Pancreas (tissue), 10 donors: ENCODE data around the gene PIP4K2A. TPM values are rescaled to one million over a fixed set of nuclear protein-coding genes. Genes with fewer than 3 reads are reported as not detected.

Experiments used
- ATAC-seq, 4 donors: fragments of 200-7000 bp; cut with Tn5 transposase; one replicate each; pipeline versions ENCODE4 v1.8.0 to v1.9.1; 2020; ENCODE audit warnings: mild to moderate bottlenecking in 4 of 4, moderate library complexity in 4 of 4
- DNase-seq, 6 donors: peaks; one replicate each; pipeline ENCODE4 v3.0.0-alpha.2; 2020
- FAIRE-seq: peaks from 2 replicates; lab custom pipeline; 2012; peaks lifted over from hg19 to GRCh38; lab: Jason Lieb, UNC
- H3K27ac ChIP-seq, 4 donors: fragments of 200-600 bp; sonication (generic); 1 replicate in 3 of 4; 2 replicates in 1 of 4; pipeline versions ENCODE4 v1.5.0 to v1.8.0; 2020
- H3K27me3 ChIP-seq, 4 donors: fragments of 200-600 bp; one replicate each; pipeline ENCODE4 v1.8.0; 2021
- H3K36me3 ChIP-seq, 3 donors: fragments of 200-600 bp; sonication (generic) in 1 of 3; one replicate each; pipeline versions ENCODE4 v1.5.0 to v1.8.0; 2020 to 2021
- H3K4me1 ChIP-seq, 3 donors: fragments of 200-600 bp; one replicate each; pipeline ENCODE4 v1.8.0; 2021
- H3K4me3 ChIP-seq, 4 donors: fragments of 200-600 bp; sonication (generic) in 2 of 4; one replicate each; pipeline versions ENCODE4 v1.5.0 to v1.8.0; 2020 to 2021
- H3K9me3 ChIP-seq, 4 donors: fragments of 200-600 bp; one replicate each; pipeline ENCODE4 v1.8.0; 2021
- CTCF ChIP-seq, 4 donors: fragments of 200-600 bp; sonication (generic) in 3 of 4; IDR thresholded peaks; one replicate each; pipeline versions ENCODE4 v1.5.0 to v1.8.0; 2021; ENCODE audit warnings: antibody characterized with exemption in 4 of 4
- WGBS, 2 donors: extraction: QIAGEN DNeasy Blood & Tissue Kit; methylation state at CpG; one replicate each; pipeline ENCODE4 v1.1.7; 2013; 5-methylcytosine and 5-hydroxymethylcytosine counted together
- intact Hi-C, 3 donors: fragments of 100-400 bp; cut with DNase I; formaldehyde crosslinking; loops; one replicate each; pipeline versions ENCODE4 v1.11.1 to v1.14.2; 2022
- polyA plus RNA-seq, 2 donors: library from polyadenylated mRNA; stranded (reverse); fragments of 200-250 nt; gene quantifications; one replicate each; pipeline ENCODE4 v1.2.3, GENCODE V29; 2013
- total RNA-seq, 6 donors: library from RNA; stranded (reverse); fragmentation: NEBNext Ultra II Directional in 4 of 6; extraction: Animal tissue kit (Norgen Biotek cat#: 25700) in 4 of 6; gene quantifications; one replicate each; pipeline versions ENCODE4 v1.2.1 to v1.2.4, GENCODE V29; 2021 to 2023
- donor health status: healthy with polysubstance abuse.
- donor health status: DM: no; HTN: no; CAD: no; lungs with moderate emphysema.
- donor health status: DM: no; HTN: no; CAD: no.
- donor health status: control.
- donor health status: control.
- donor health status: Bipolar disorder and iron deficiency.
- donor health status: DM: yes; HTN: yes; CAD: no.
- donor health status: DM: no; HTN: no; CAD: no.
- donor health status: DM: no; HTN: no; CAD: no.
- donor health status: DM: yes; HTN: yes; CAD: no.

The PIP4K2A gene
- total and polyA plus RNA-seq, 8 donors, result 3.6 to 17.8 (median 6.7) TPM

GRCh38 chr10:22712211-22712955 lies 2.0 kb downstream of the PIP4K2A start:
- peak; percentile 32 for FAIRE-seq
- Histone ChIP-seq H3K9me3 (no peaks in the 10 kb centered on the region), H3K27me3 (no peaks in the 10 kb centered on the region), H3K27ac (no peak overlapping the region), H3K4me3 (peak overlapping the region in 2 of 4 donors; percentile 72 to 92), H3K36me3 (no peaks in the 10 kb centered on the region), H3K4me1 (peaks cover 7 to 16% (median 8%) of the 10 kb centered on the region in 3 donors)
- WGBS, 2 donors, result 28 to 38% methylated on average over 8 of the region's 8 CpGs
- intact Hi-C loops, result no loop called here
- no peak for TF ChIP-seq CTCF (IDR thresholded peaks at IDR 0.05)
- DNase-seq, result no peak
- ATAC-seq, result no peak

DNA sequence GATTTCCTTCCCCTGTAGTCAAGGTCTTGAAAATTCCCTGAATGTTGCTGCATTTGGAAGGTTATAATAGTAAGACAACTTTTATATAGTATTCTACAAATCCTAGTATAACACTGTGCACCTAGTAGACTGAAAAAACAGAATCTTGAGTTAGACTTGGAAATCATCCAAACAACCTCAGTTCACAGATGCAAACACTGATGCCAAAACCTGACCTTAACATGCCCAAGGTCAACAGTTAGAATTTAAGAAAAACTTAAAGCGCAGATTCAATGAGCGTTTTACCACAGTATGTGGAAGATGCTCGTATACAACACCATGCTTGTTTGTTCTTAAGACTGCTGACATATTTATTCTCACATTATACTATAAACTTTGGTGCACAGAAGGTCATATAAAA lies 3.0 kb downstream of the PIP4K2A start:
- TF ChIP-seq CTCF (IDR thresholded peaks at IDR 0.05), result no peak
- intact Hi-C loops, result no loop called here

GRCh38 chr10:22710139-22710745 lies 4.1 kb downstream of the PIP4K2A start:
- no peaks in the 10 kb centered on the region for H3K36me3 ChIP-seq
- peaks cover 7 to 16% (median 8%) of the 10 kb centered on the region in 3 donors for H3K4me1 ChIP-seq
- WGBS, 2 donors, result 86% methylated on average over 10 of the region's 10 CpGs
- ATAC-seq, result no peak
- no peaks in the 10 kb centered on the region for H3K27me3 ChIP-seq
- intact Hi-C loops, result no loop called here
- TF ChIP-seq CTCF (IDR thresholded peaks at IDR 0.05), result no peak
- no peak for FAIRE-seq
- no peak overlapping the region for H3K4me3 ChIP-seq
- DNase-seq, result no peak
- H3K9me3 ChIP-seq, result no peaks in the 10 kb centered on the region
- no peak overlapping the region for H3K27ac ChIP-seq

More for the DNA sequence above, 3.0 kb downstream of the PIP4K2A start:
- ATAC-seq (no peak), FAIRE-seq (no peak), DNase-seq (no peak)
- H3K9me3 ChIP-seq, result no peaks in the 10 kb centered on the region
- peaks cover 7 to 16% (median 8%) of the 10 kb centered on the region in 3 donors for H3K4me1 ChIP-seq
- H3K27ac ChIP-seq, result no peak overlapping the region
- H3K4me3 ChIP-seq, result no peak overlapping the region
- 67 to 74% methylated on average over 3 of the region's 3 CpGs for WGBS, 2 donors
- H3K36me3 ChIP-seq, result no peaks in the 10 kb centered on the region
- no peaks in the 10 kb centered on the region for H3K27me3 ChIP-seq

- DNase-seq, result no peak
- no peak for ATAC-seq
- 84% methylated on average over 1 of the region's 1 CpG for WGBS, 2 donors
- no peak overlapping the region for H3K4me3 ChIP-seq
- H3K4me1 ChIP-seq, result peaks cover 7 to 16% (median 8%) of the 10 kb centered on the region in 3 donors
- H3K9me3 ChIP-seq, result no peaks in the 10 kb centered on the region
- no peak overlapping the region for H3K27ac ChIP-seq
- H3K36me3 ChIP-seq, result no peaks in the 10 kb centered on the region
- intact Hi-C loops, result no loop called here
- no peak for FAIRE-seq
- TF ChIP-seq CTCF (IDR thresholded peaks at IDR 0.05), result no peak
- H3K27me3 ChIP-seq, result no peaks in the 10 kb centered on the region
Observed at GRCh38 chr10:22708772-22709171, 5.6 kb downstream of the PIP4K2A start.

- DNase-seq, result no peak
- intact Hi-C loops, result no loop called here
- no peaks in the 10 kb centered on the region for H3K9me3 ChIP-seq
- no peak overlapping the region for H3K27ac ChIP-seq
- FAIRE-seq, result no peak
- no peaks in the 10 kb centered on the region for H3K27me3 ChIP-seq
- H3K4me3 ChIP-seq, result no peak overlapping the region
- no peak for TF ChIP-seq CTCF (IDR thresholded peaks at IDR 0.05)
- H3K4me1 ChIP-seq, result peaks cover 0 to 11% (median 5%) of the 10 kb centered on the region in 3 donors
- H3K36me3 ChIP-seq, result no peaks in the 10 kb centered on the region
- ATAC-seq, result no peak
- WGBS, 2 donors, result 97 to 98% methylated on average over 5 of the region's 5 CpGs
Observed at GRCh38 chr10:22705527-22705926, 8.9 kb downstream of the PIP4K2A start.
